ENCODE results near the gene GRSF1.
"Not testable (repeated sequence)": the region's sequence is repeated elsewhere in the genome, so short reads cannot be mapped to it uniquely, and the experiment has no call there.

GRSF1 gene

GRCh38 chr4:70839589-70840093, at the start of gene GRSF1:
TSS of gene GRSF1 (minus strand) at chr4:70839890. CDS start at chr4:70839827, 63 bp downstream.
- peak; percentile 52 for DNase-seq (ENCODE audit: low read depth)

GRCh38 chr4:70885174-70885573, 45.5 kb upstream of the GRSF1 start:
- DNase-seq (ENCODE audit: low read depth), result no peak

GRCh38 chr4:70880739-70881138, 41.0 kb upstream of the GRSF1 start:
- no peak for DNase-seq (ENCODE audit: low read depth)

- no peak for DNase-seq (ENCODE audit: low read depth)
Observed at GRCh38 chr4:70877556-70877955, 37.9 kb upstream of the GRSF1 start.

- no peak for DNase-seq (ENCODE audit: low read depth)
Observed at GRCh38 chr4:70874268-70875156, 34.8 kb upstream of the GRSF1 start.

- no peak for DNase-seq (ENCODE audit: low read depth)
Observed at GRCh38 chr4:70873216-70873615, 33.5 kb upstream of the GRSF1 start.

GRCh38 chr4:70868778-70869177, 29.1 kb upstream of the GRSF1 start:
- no peak for DNase-seq (ENCODE audit: low read depth)

- no peak for DNase-seq (ENCODE audit: low read depth)
Observed at GRCh38 chr4:70863099-70863790, 23.6 kb upstream of the GRSF1 start.

- DNase-seq (ENCODE audit: low read depth), result no peak
Observed at GRCh38 chr4:70859066-70859465, 19.4 kb upstream of the GRSF1 start.

GRCh38 chr4:70858454-70858853, 18.8 kb upstream of the GRSF1 start:
- no peak for DNase-seq (ENCODE audit: low read depth)

- no peak for DNase-seq (ENCODE audit: low read depth)
Observed at GRCh38 chr4:70855464-70855863, 15.8 kb upstream of the GRSF1 start.

GRCh38 chr4:70849291-70849690, 9.6 kb upstream of the GRSF1 start:
- DNase-seq (ENCODE audit: low read depth), result no peak

GRCh38 chr4:70844180-70844579, 4.5 kb upstream of the GRSF1 start:
- DNase-seq (ENCODE audit: low read depth), result no peak

GRCh38 chr4:70842761-70843435, 3.2 kb upstream of the GRSF1 start:
- DNase-seq (ENCODE audit: low read depth), result no peak

GRCh38 chr4:70841951-70842350, 2.3 kb upstream of the GRSF1 start:
- no peak for DNase-seq (ENCODE audit: low read depth)

GRCh38 chr4:70841211-70841610, 1.5 kb upstream of the GRSF1 start:
- DNase-seq (ENCODE audit: low read depth), result no peak

GRCh38 chr4:70840631-70841030, 941 bp upstream of the GRSF1 start:
- not testable (repeated sequence) for DNase-seq (ENCODE audit: low read depth)

GRCh38 chr4:70840137-70840536, 447 bp upstream of the GRSF1 start:
- not testable (repeated sequence) for DNase-seq (ENCODE audit: low read depth)

GRCh38 chr4:70838666-70839588, 763 bp downstream of the GRSF1 start:
- DNase-seq (ENCODE audit: low read depth), result no peak

GRCh38 chr4:70838204-70838603, 1.5 kb downstream of the GRSF1 start:
- DNase-seq (ENCODE audit: low read depth), result no peak

GRCh38 chr4:70836081-70836480, 3.6 kb downstream of the GRSF1 start:
- DNase-seq (ENCODE audit: low read depth), result no peak
